ENCODE data around the gene ZNF593.
A peak's percentile ranks its signal among the peaks of the same experiment; 100 is the strongest.

The ZNF593 gene

DNA sequence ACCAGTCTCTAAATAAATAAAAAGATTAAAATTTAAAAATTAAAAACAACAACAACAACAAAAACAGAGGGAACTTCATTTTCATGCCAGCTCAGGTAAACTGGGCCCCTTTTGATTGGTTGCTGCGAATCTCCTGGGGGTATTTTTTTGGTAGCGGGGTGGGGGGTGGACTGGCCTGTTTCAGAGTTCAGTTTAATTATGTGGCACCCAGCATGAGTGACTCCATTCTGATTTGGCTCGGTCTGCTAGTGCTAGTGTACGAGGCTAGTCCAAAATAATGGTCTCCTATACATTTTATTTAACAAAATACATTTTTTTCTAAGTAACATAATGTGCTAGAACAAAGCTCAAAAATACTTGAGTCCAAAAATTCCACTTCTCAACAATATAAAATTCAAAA is 39.9 kb upstream of the ZNF593 start:
- DNase-seq (ENCODE audit: insufficient read length) (no peak), FAIRE-seq (no peak)
- TF ChIP-seq POLR2A (IDR thresholded peaks at IDR 0.05; ENCODE audit: low read depth, low read length) (no peak), TAF1 (IDR thresholded peaks at IDR 0.05; ENCODE audit: borderline replicate concordance, low read depth, low read length) (no peak), POLR2AphosphoS5 (IDR thresholded peaks at IDR 0.05; ENCODE audit: low read depth, low read length) (no peak)

DNA sequence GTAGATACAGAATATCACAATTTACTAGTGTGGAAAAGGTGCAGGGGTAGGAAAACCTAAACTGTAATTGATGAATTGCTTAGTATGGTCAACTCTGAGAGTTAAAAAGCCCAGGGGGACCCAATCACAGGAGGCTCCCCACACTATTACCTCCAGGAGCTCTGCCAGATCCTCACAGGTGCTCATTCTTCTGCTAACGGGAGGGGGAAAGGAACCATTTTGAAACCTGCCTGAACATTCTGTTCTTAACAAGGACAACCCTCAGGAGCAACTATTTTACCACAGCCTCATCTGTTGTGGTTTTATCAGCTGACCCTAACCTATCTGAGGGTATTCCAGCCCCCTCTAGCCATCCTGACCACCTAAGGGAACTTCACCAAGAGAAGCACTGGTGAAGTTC is 39.0 kb upstream of the ZNF593 start:
- TF ChIP-seq TAF1 (IDR thresholded peaks at IDR 0.05; ENCODE audit: borderline replicate concordance, low read depth, low read length) (no peak), POLR2A (IDR thresholded peaks at IDR 0.05; ENCODE audit: low read depth, low read length) (no peak), POLR2AphosphoS5 (IDR thresholded peaks at IDR 0.05; ENCODE audit: low read depth, low read length) (no peak)
- no peak for DNase-seq (ENCODE audit: insufficient read length)
- FAIRE-seq: no peak

DNA sequence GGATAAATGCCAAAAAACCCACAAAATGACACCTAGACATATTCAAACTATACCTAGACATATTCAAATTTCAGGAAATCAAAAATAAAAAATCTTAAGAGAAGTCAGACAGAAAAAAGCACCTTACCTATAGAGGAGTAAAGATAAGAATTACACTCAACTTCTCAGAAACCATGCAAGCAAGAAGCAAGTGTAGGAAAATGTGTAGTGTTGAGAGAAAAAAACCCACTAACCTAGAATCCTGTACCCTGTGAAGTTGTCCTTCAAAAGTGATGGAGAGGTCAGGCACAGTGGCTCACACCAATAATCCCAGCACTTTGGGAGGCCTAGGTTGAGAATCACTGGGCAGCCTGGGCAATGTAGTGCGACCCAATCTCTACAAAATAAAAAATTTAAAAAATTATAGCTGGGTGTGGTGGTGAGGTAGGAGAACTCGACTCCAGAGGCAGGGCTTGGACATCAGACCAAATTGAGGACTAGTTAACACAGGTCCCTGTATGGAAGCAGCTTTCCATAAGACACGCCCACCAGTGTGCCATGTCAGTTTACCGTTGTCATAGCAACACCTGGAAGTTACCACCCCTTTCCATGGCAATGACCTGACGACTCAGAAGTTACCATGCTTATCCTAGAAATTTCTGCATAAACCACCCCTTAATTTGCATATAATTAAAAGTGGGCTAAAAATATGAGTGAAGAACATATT is 37.4 kb upstream of the ZNF593 start:
- no peak for DNase-seq (ENCODE audit: insufficient read length)
- FAIRE-seq: no peak
- no peak for TF ChIP-seq TAF1 (IDR thresholded peaks at IDR 0.05; ENCODE audit: borderline replicate concordance, low read depth, low read length)
- no peak for TF ChIP-seq POLR2AphosphoS5 (IDR thresholded peaks at IDR 0.05; ENCODE audit: low read depth, low read length)
- no peak for TF ChIP-seq POLR2A (IDR thresholded peaks at IDR 0.05; ENCODE audit: low read depth, low read length)

DNA sequence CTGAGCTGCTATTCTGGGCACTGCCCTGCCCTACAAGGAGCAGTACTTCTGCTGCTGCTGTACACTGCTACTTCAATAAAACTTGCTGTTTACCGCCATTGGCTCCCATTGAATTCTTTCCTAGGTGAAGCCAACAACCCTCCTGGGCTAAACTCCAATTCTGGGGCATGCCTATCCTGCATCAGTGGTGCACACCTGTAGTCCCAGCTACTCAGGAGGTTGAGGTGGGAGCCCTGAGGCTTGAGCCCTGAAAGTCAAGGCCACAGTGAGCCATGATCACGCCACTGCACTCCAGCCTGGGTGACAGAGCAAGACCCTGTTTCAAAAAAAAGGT is 36.9 kb upstream of the ZNF593 start:
- no peak for TF ChIP-seq POLR2A (IDR thresholded peaks at IDR 0.05; ENCODE audit: low read depth, low read length)
- no peak for TF ChIP-seq TAF1 (IDR thresholded peaks at IDR 0.05; ENCODE audit: borderline replicate concordance, low read depth, low read length)
- TF ChIP-seq POLR2AphosphoS5 (IDR thresholded peaks at IDR 0.05; ENCODE audit: low read depth, low read length): no peak
- no peak for FAIRE-seq
- no peak for DNase-seq (ENCODE audit: insufficient read length)

DNA sequence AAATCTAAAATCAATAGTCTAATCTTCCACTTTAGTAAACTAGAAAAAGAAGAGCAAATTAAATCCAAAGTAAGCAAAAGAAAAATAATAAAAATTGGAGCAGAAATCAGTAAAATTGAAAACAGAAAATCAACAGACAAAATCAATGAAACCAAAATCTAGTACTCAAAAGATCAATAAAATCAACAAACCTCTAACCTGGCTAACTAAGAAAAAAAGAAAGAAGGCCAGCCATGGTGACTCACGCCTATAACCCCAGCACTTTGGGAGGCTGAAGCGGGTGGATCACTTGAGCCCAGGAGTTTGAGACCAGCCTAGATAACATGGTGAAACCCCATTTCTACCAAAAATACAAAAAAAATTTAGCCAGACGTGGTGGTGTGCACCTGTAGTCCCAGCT is 35.2 kb upstream of the ZNF593 start:
- DNase-seq (ENCODE audit: insufficient read length) (no peak), FAIRE-seq (no peak)
- TF ChIP-seq TAF1 (IDR thresholded peaks at IDR 0.05; ENCODE audit: borderline replicate concordance, low read depth, low read length): no peak
- TF ChIP-seq POLR2A (IDR thresholded peaks at IDR 0.05; ENCODE audit: low read depth, low read length): no peak
- TF ChIP-seq POLR2AphosphoS5 (IDR thresholded peaks at IDR 0.05; ENCODE audit: low read depth, low read length): no peak

DNA sequence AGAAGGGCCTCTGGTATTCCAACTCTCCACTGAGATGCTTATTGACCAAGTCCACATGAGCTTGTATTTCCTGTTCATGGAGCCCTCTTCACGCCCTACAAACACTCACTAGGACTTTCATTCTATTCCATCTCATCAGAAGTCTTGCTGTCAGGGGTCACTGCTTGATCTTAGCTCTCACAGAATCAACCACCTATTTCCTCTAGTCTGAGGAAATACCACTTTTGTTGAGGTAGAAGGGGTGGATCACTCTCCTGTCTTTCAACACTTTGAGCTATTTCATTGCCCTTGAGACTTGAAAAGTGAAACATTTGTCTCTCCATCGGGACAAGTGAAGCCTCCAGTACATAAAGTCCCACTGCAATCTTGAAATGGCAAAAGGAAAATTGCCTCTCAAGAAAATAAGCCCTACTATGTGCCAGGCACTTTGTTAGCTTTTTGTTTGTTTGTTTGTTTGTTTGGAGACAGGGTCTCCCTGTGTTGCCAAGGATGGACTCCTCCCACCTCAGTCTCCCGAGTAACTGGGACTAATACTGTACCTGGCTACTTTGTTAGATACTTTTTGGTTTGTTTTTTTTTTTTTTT is 30.6 kb upstream of the ZNF593 start:
- FAIRE-seq: no peak
- TF ChIP-seq TAF1 (IDR thresholded peaks at IDR 0.05; ENCODE audit: borderline replicate concordance, low read depth, low read length) (no peak), POLR2A (IDR thresholded peaks at IDR 0.05; ENCODE audit: low read depth, low read length) (no peak), POLR2AphosphoS5 (IDR thresholded peaks at IDR 0.05; ENCODE audit: low read depth, low read length) (no peak)
- no peak for DNase-seq (ENCODE audit: insufficient read length)

DNA sequence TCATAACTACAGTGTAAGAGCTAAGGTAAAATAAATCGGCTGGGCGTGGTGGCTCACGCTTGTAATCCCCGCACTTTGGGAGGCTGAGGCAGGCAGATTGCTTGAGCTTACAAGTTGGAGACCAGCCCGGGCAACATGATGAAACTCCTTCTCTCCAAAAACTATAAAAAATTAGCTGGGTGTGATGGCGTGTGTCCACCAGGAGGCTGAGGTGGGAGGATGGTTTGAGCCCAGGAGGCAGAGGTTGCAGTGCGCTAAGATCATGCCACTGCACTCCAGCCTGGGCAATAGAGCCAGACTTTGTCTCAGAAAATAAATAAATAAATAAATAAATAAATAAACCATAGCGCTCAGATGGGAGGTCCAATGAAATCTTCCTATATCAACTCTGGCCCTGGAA is 27.5 kb upstream of the ZNF593 start:
- DNase-seq (ENCODE audit: insufficient read length): no peak
- no peak for TF ChIP-seq TAF1 (IDR thresholded peaks at IDR 0.05; ENCODE audit: borderline replicate concordance, low read depth, low read length)
- TF ChIP-seq POLR2A (IDR thresholded peaks at IDR 0.05; ENCODE audit: low read depth, low read length): no peak
- no peak for TF ChIP-seq POLR2AphosphoS5 (IDR thresholded peaks at IDR 0.05; ENCODE audit: low read depth, low read length)
- FAIRE-seq: no peak

DNA sequence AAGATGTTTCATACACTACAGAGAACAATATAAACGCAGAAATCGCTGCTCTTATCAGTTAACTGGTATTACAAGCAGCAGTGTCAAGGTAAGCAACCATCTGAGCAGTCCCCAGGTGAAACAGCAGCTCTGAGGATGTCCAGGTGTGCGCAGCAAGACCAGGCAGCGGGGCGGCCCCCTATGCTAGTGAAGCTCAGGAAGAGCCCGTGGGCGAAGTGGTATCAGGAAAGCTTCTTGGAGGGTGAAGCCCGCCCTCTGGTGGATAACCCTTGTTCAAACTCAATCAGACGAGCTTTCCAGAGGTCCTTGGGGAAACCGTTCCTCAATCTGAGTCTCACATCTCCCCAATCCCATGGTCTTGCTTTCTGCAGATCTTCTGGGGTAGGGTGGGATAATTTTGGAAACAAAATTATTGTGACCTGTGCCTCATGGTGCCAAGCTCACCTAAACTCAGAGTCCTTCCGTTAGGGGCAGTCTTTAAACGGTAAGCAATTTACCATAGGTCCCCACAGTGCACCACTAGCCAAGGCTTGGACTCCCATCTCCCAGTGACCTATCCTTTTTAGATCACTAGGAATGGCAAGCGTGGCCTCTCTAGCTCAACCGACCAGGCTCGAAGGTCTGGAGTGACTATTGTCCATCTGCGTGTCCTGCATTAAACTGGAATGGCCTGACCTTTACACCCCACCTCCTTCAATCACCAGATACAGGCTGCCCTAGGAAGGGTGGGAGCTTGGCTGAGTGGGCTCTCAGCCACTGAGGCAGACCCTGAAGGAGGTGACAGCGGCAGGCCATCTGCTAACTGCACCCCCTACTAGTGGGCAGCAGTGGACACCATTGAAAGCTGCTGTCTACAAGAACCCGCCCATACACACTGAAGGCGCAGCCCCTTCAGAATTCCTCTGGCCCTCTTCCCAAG is 24.4 kb upstream of the ZNF593 start:
- TF ChIP-seq TAF1 (IDR thresholded peaks at IDR 0.05; ENCODE audit: borderline replicate concordance, low read depth, low read length) (no peak), POLR2A (IDR thresholded peaks at IDR 0.05; ENCODE audit: low read depth, low read length) (no peak), POLR2AphosphoS5 (IDR thresholded peaks at IDR 0.05; ENCODE audit: low read depth, low read length) (no peak)
- FAIRE-seq (peak; percentile 90), DNase-seq (ENCODE audit: insufficient read length) (no peak)

DNA sequence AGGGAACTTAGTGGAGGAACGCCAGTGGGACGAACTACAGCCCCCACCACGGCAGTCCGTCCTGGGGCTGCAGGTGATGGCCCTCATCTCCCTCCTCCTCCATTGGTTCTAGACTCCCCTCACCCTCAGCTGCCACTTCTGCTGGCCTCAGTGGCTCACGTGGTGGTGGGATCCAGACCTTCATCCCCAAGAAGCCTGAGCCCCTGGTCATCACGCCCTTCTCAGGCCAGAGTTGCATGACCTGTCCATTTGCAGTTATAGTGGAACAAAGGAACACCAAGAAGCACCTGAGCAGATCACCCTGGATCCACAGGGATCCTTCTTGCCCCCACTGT is 23.8 kb upstream of the ZNF593 start:
- TF ChIP-seq POLR2AphosphoS5 (IDR thresholded peaks at IDR 0.05; ENCODE audit: low read depth, low read length): no peak
- FAIRE-seq (no peak), DNase-seq (ENCODE audit: insufficient read length) (no peak)

DNA sequence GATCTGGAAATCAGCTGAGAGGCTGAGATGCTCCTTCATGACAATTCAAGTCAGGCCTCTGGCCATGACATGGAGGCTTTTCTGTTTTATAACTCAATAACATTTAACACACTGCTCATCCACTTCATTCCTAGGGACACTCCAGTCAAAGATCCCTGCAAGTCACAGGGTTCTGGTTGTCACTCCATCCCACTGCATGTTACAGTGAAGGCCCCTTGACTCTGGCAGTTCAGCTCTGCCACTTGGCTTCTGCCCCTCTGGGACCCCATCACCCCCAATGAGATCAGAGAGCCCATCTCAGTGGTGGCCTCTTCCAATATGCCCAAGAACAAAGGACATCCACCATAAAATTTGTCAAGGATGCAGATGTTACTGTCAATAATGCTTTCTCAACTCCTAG is 20.8 kb upstream of the ZNF593 start:
- TF ChIP-seq POLR2AphosphoS5 (IDR thresholded peaks at IDR 0.05; ENCODE audit: low read depth, low read length) (no peak), TAF1 (IDR thresholded peaks at IDR 0.05; ENCODE audit: borderline replicate concordance, low read depth, low read length) (no peak), POLR2A (IDR thresholded peaks at IDR 0.05; ENCODE audit: low read depth, low read length) (no peak)

DNA sequence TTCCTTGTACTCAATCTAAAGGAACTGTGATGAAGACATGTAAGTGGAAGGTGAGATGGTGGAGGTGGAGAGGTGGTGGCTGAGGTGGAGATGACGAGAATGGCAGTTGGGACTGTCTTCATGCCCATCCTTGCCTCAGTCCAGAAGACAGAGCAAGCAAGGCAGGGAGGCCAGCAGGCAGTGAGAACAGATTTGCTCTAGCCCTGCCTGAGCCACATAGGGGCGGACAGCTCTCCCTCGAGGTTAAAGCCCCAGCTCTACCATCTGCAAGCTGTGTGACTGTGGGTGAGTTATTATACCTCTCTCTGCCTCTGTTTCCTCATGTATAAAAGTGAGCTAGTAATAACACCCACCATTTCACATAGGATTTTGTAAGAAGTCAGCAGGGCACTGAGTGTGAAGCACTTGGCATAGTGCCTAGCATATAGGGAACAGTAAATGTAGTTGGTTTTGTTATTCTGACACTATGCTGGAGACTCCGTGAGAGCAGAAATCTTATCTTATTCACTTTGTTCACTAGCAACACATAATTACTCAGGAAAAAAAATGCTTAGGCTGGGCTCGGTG is 15.7 kb upstream of the ZNF593 start:
- no peak for FAIRE-seq
- DNase-seq (ENCODE audit: insufficient read length): no peak
- TF ChIP-seq TAF1 (IDR thresholded peaks at IDR 0.05; ENCODE audit: borderline replicate concordance, low read depth, low read length) (no peak), POLR2A (IDR thresholded peaks at IDR 0.05; ENCODE audit: low read depth, low read length) (no peak), POLR2AphosphoS5 (IDR thresholded peaks at IDR 0.05; ENCODE audit: low read depth, low read length) (no peak)

More for the DNA sequence above, 20.8 kb upstream of the ZNF593 start:
- DNase-seq (ENCODE audit: insufficient read length) (no peak), FAIRE-seq (no peak)

Data from GM12892 (cell line).